SK-N-SH (cell line): ENCODE data around the gene CNOT4. TPM values are rescaled to one million over a fixed set of nuclear protein-coding genes. Genes with fewer than 3 reads are reported as not detected.

Experiments used
- CTCF ChIA-PET: fragments of 300-600, 350-600 bp; formaldehyde crosslinking; extraction: SDS; loops from one replicate; lab custom pipeline; 2021; lab: Yijun Ruan, JAX
- POLR2A ChIA-PET: fragments of 350-600 bp; sonication (Branson Sonifier 250); formaldehyde crosslinking; extraction: SDS; loops from one replicate; lab custom pipeline; 2020; ENCODE audit warnings: antibody characterized with exemption, inconsistent platforms; lab: Yijun Ruan, JAX
- DNase-seq: peaks from one replicate; pipeline ENCODE4 v3.0.0; 2012
- H2AFZ ChIP-seq: fragments of 200-600 bp; sonication (generic); 2 replicates; pipeline ENCODE4 v1.8.1; 2016; ENCODE audit warnings: antibody characterized with exemption, mild to moderate bottlenecking, low read depth
- H3F3A ChIP-seq: fragments of 200-600 bp; sonication (generic); replicated peaks from 2 replicates; pipeline ENCODE3; 2016; ENCODE audit warnings: antibody characterized with exemption, mild to moderate bottlenecking; ENCODE audit not compliant: insufficient read depth
- H3K27ac ChIP-seq, 2 experiments: fragments of 200-500 bp in 1 of 2; fragments of 200-600 bp in 1 of 2; sonication (Bioruptor generic) in 1 of 2; sonication (generic), shearing (Covaris generic) in 1 of 2; 2 replicates each; pipeline versions ENCODE4 v1.5.1 to v1.6.1; 2014 to 2016; ENCODE audit warnings: low read depth in 2 of 2, inconsistent platforms in 1 of 2, low read length in 1 of 2, mild to moderate bottlenecking in 1 of 2, mixed read lengths in 1 of 2
- H3K27me3 ChIP-seq: fragments of 200-600 bp; sonication (generic), shearing (Covaris generic); 2 replicates; pipeline ENCODE4 v1.6.1; 2016; ENCODE audit warnings: mixed run types; ENCODE audit not compliant: insufficient read depth
- H3K36me3 ChIP-seq, 2 experiments: fragments of 200-500 bp in 1 of 2; fragments of 200-600 bp in 1 of 2; sonication (Bioruptor generic) in 1 of 2; sonication (generic) in 1 of 2; replicated peaks in 1 of 2; 2 replicates each; pipeline versions ENCODE3 to v1.5.1; 2014 to 2016; ENCODE audit warnings: low read length in 1 of 2, mild to moderate bottlenecking in 1 of 2; ENCODE audit not compliant: insufficient read depth in 2 of 2, control insufficient read depth in 1 of 2
- H3K4me1 ChIP-seq, 2 experiments: fragments of 200-500 bp in 1 of 2; fragments of 200-600 bp in 1 of 2; sonication (Bioruptor generic) in 1 of 2; sonication (generic), shearing (Covaris generic) in 1 of 2; 2 replicates each; pipeline versions ENCODE4 v1.5.1 to v1.6.1; 2014 to 2016; ENCODE audit warnings: low read depth in 1 of 2, low read length in 1 of 2, mixed run types in 1 of 2; ENCODE audit not compliant: insufficient read depth in 2 of 2, control insufficient read depth in 1 of 2
- H3K4me2 ChIP-seq: fragments of 200-600 bp; sonication (generic), shearing (Covaris generic); 2 replicates; pipeline ENCODE4 v1.6.1; 2017; ENCODE audit warnings: mixed run types
- H3K4me3 ChIP-seq, 2 experiments: fragments of 200-500 bp in 1 of 2; fragments of 200-600 bp in 1 of 2; sonication (Bioruptor generic) in 1 of 2; sonication (generic), shearing (Covaris generic) in 1 of 2; 2 replicates each; pipeline versions ENCODE4 v1.5.1 to v1.8.1; 2014 to 2016; ENCODE audit warnings: low read depth in 2 of 2, inconsistent platforms in 1 of 2, low read length in 1 of 2, mild to moderate bottlenecking in 1 of 2, mixed read lengths in 1 of 2, moderate library complexity in 1 of 2
- H3K79me2 ChIP-seq: fragments of 200-600 bp; sonication (generic); 2 replicates; pipeline ENCODE4 v1.8.1; 2017; ENCODE audit warnings: mild to moderate bottlenecking; ENCODE audit not compliant: insufficient read depth
- H3K9ac ChIP-seq: fragments of 200-600 bp; sonication (generic); 2 replicates; pipeline ENCODE4 v1.6.1; 2017; ENCODE audit warnings: mixed run types
- H3K9me2 ChIP-seq: fragments of 200-600 bp; sonication (generic); 2 replicates; pipeline ENCODE4 v1.6.1; 2017; ENCODE audit warnings: mixed run types
- H3K9me3 ChIP-seq: fragments of 200-600 bp; sonication (generic); 2 replicates; pipeline ENCODE4 v1.6.1; 2017; ENCODE audit warnings: mixed run types, mild to moderate bottlenecking, moderate library complexity
- H4K20me1 ChIP-seq: fragments of 200-600 bp; sonication (generic); 2 replicates; pipeline ENCODE4 v1.6.1; 2017; ENCODE audit warnings: mild to moderate bottlenecking, mixed run types; ENCODE audit not compliant: insufficient read depth
- ELF1 ChIP-seq: IDR thresholded peaks from 2 replicates; pipeline ENCODE4 v1.4.0; 2012
- EZH2phosphoT487 ChIP-seq: fragments of 200-600 bp; sonication (generic); IDR thresholded peaks from 2 replicates; pipeline ENCODE4 v1.6.1; 2017; ENCODE audit warnings: low read depth, mixed run types, mild to moderate bottlenecking, antibody characterized with exemption, moderate library complexity, borderline replicate concordance
- GABPA ChIP-seq: IDR thresholded peaks from 2 replicates; pipeline ENCODE4 v1.4.0; 2012; ENCODE audit warnings: low read depth, mild to moderate bottlenecking
- JUND ChIP-seq: IDR thresholded peaks from 2 replicates; pipeline ENCODE4 v1.4.0; 2012
- MEF2A ChIP-seq: IDR thresholded peaks from 2 replicates; pipeline ENCODE4 v1.4.0; 2012; ENCODE audit warnings: low read depth, borderline replicate concordance
- MXI1 ChIP-seq: IDR thresholded peaks from 2 replicates; pipeline ENCODE4 v1.6.1; 2012; ENCODE audit warnings: mild to moderate bottlenecking, low read depth, low read length, improper control_type of control experiment
- NFIC ChIP-seq: IDR thresholded peaks from 2 replicates; pipeline ENCODE4 v1.4.0; 2012; ENCODE audit warnings: borderline replicate concordance
- POLR2AphosphoS5 ChIP-seq: IDR thresholded peaks from 2 replicates; pipeline ENCODE4 v1.6.1; 2012; ENCODE audit warnings: low read depth, low read length
- SIN3A ChIP-seq: IDR thresholded peaks from 2 replicates; pipeline ENCODE4 v1.6.1; 2012; ENCODE audit warnings: low read depth, mild to moderate bottlenecking, low read length, moderate library complexity, borderline replicate concordance
- WGBS: methylation state at CpG from one replicate; pipeline ENCODE4 v1.1.6; 2017; ENCODE audit warnings: low lambda C conversion rate; 5-methylcytosine and 5-hydroxymethylcytosine counted together
- polyA plus RNA-seq, 3 experiments: library from polyadenylated mRNA; depleted of rRNA; stranded (reverse); fragments of >200 nt; gene quantifications; 2 replicates each; pipeline ENCODE4 v1.2.3, GENCODE V29; 2012
- TF ChIP-seq, protein P1 (sequence below): IDR thresholded peaks from 2 replicates; pipeline ENCODE4; 2012
- TF ChIP-seq, protein P2 (sequence below): fragments of 150-350 bp; IDR thresholded peaks from 2 replicates; pipeline ENCODE4 v1.6.1; 2017; ENCODE audit warnings: antibody characterized with exemption, low read length, low read depth, borderline replicate concordance
- TF ChIP-seq, protein P3 (sequence below): IDR thresholded peaks from 2 replicates; pipeline ENCODE4 v1.4.0; 2012; ENCODE audit warnings: low read depth

Gene CNOT4
- polyA plus RNA-seq, 1 of the 3 experiments (the other 2 are of a cell fraction): 8.0 TPM

DNA sequence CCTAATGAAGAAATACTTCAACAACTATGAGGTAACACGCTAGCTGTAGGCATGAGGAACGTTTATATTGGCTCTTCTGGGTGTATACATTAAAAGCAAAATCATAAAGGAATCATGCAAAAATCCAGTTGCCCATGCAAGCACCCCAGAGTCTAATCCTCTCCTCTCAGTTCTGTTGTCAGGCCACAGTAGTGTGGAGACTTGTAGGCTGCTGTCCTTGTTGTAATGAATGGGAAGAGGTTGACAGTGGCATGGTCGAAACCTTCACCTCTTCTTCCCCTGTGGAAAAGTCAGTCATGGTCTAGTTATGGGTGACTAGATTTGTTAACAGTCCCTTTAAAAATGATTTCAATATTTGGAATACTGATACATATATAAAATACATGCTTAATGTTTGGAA, 121.3 kb downstream of the CNOT4 start:
- no peak overlapping the region for H3K4me3 ChIP-seq
- H3K4me1 ChIP-seq: peaks cover 0 to 36% of the 10 kb centered on the region in 2 experiments; a peak in 3 of 4 replicates
- CTCF ChIA-PET: interaction anchor here (2.1 kb wide), 1 partner anchor 53 kb away, joined by 4 read pairs; no protein-coding TSS in a partner anchor
- H3K4me2 ChIP-seq: no peak overlapping the region
- no peaks in the 10 kb centered on the region for H3K27me3 ChIP-seq
- H3K36me3 ChIP-seq: peaks cover 35 to 43% of the 10 kb centered on the region in 2 experiments
- no peaks in the 10 kb centered on the region for H3K79me2 ChIP-seq
- no peak for DNase-seq
- no peak overlapping the region; a peak in 1 of 4 replicates for H3K27ac ChIP-seq
- TF ChIP-seq NFIC (no peak), JUND (no peak), SIN3A (no peak), ELF1 (no peak), MEF2A (no peak), EZH2phosphoT487 (no peak), MXI1 (no peak), POLR2AphosphoS5 (no peak)
- TF ChIP-seq, protein P1, sequence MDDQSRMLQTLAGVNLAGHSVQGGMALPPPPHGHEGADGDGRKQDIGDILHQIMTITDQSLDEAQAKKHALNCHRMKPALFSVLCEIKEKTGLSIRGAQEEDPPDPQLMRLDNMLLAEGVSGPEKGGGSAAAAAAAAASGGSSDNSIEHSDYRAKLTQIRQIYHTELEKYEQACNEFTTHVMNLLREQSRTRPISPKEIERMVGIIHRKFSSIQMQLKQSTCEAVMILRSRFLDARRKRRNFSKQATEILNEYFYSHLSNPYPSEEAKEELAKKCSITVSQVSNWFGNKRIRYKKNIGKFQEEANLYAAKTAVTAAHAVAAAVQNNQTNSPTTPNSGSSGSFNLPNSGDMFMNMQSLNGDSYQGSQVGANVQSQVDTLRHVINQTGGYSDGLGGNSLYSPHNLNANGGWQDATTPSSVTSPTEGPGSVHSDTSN: no peak
- TF ChIP-seq, protein P2, sequence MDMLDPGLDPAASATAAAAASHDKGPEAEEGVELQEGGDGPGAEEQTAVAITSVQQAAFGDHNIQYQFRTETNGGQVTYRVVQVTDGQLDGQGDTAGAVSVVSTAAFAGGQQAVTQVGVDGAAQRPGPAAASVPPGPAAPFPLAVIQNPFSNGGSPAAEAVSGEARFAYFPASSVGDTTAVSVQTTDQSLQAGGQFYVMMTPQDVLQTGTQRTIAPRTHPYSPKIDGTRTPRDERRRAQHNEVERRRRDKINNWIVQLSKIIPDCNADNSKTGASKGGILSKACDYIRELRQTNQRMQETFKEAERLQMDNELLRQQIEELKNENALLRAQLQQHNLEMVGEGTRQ: no peak
- TF ChIP-seq, protein P3, sequence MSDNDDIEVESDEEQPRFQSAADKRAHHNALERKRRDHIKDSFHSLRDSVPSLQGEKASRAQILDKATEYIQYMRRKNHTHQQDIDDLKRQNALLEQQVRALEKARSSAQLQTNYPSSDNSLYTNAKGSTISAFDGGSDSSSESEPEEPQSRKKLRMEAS: no peak
- H2AFZ ChIP-seq: no peak overlapping the region
- H3K9me3 ChIP-seq: no peaks in the 10 kb centered on the region
- H3K9ac ChIP-seq: no peak overlapping the region
- no peaks in the 10 kb centered on the region for H3K9me2 ChIP-seq
- POLR2A ChIA-PET: no interaction called here
- WGBS: 100% methylated on average over 3 of the region's 3 CpGs
- H4K20me1 ChIP-seq: no peaks in the 10 kb centered on the region
- peaks cover 12% of the 10 kb centered on the region for H3F3A ChIP-seq

DNA sequence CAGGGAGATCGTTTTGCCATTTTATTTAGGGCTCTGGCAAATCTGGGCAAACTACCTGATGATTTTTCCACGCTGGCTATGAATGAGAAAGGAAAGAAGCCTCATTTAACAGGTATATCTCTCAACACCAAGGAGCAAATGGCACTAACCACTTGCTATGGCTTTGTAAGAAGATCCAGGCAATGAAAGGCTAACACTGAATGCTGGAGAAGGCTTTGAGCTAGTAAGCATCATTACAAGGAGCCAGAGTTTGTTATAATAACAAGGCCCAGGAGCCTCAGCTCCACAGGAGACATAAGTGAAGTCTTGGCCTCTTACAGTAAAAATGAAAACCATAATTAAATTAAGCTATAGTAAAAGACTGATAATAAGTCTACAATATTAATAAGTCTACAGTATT, 123.1 kb downstream of the CNOT4 start:
- Histone ChIP-seq H3K4me3 (no peak overlapping the region), H3K9me3 (no peaks in the 10 kb centered on the region), H3K79me2 (no peaks in the 10 kb centered on the region), H4K20me1 (no peaks in the 10 kb centered on the region), H3K9me2 (no peaks in the 10 kb centered on the region), H3F3A (peaks cover 12% of the 10 kb centered on the region), H2AFZ (no peak overlapping the region), H3K36me3 (peaks cover 28 to 36% of the 10 kb centered on the region in 2 experiments), H3K4me1 (peaks cover 0 to 36% of the 10 kb centered on the region in 2 experiments; a peak in 3 of 4 replicates), H3K4me2 (no peak overlapping the region), H3K9ac (no peak overlapping the region), H3K27ac (peak overlapping the region in 1 of 2 experiments; percentile 30; a peak in 2 of 4 replicates), H3K27me3 (no peaks in the 10 kb centered on the region)
- WGBS: 87% methylated on average over 2 of the region's 2 CpGs
- CTCF ChIA-PET: interaction anchor here (1.3 to 2.1 kb wide), 3 partner anchors 14 to 112 kb away, joined by 3 to 9 read pairs (median 4); no protein-coding TSS in a partner anchor
- POLR2A ChIA-PET: no interaction called here
- no peak for TF ChIP-seq GABPA
- TF ChIP-seq, protein P1: no peak
- DNase-seq: no peak
